DND-41 (cell line): ENCODE data around the gene MGAT2.

Experiments used
- EZH2 ChIP-seq: IDR thresholded peaks from 3 replicates; pipeline ENCODE4 v1.6.1; 2012; ENCODE audit warnings: borderline replicate concordance, low read depth, mild to moderate bottlenecking, moderate library complexity, low read length, inconsistent platforms; ENCODE audit not compliant: severe bottlenecking
- TF ChIP-seq, protein P1 (sequence below): IDR thresholded peaks from 2 replicates; pipeline ENCODE4 v1.5.1; 2012; ENCODE audit warnings: borderline replicate concordance, low read length, moderate library complexity, mild to moderate bottlenecking; ENCODE audit not compliant: poor library complexity, severe bottlenecking; ENCODE audit errors: extremely low read depth

GRCh38 chr14:49607583-49607982 is 13.0 kb upstream of the MGAT2 start:
- TF ChIP-seq, protein P1, sequence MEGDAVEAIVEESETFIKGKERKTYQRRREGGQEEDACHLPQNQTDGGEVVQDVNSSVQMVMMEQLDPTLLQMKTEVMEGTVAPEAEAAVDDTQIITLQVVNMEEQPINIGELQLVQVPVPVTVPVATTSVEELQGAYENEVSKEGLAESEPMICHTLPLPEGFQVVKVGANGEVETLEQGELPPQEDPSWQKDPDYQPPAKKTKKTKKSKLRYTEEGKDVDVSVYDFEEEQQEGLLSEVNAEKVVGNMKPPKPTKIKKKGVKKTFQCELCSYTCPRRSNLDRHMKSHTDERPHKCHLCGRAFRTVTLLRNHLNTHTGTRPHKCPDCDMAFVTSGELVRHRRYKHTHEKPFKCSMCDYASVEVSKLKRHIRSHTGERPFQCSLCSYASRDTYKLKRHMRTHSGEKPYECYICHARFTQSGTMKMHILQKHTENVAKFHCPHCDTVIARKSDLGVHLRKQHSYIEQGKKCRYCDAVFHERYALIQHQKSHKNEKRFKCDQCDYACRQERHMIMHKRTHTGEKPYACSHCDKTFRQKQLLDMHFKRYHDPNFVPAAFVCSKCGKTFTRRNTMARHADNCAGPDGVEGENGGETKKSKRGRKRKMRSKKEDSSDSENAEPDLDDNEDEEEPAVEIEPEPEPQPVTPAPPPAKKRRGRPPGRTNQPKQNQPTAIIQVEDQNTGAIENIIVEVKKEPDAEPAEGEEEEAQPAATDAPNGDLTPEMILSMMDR: no peak
- TF ChIP-seq EZH2: no peak
